Measurements from ENCODE around the gene OR51B2.

OR51B2 gene

DNA sequence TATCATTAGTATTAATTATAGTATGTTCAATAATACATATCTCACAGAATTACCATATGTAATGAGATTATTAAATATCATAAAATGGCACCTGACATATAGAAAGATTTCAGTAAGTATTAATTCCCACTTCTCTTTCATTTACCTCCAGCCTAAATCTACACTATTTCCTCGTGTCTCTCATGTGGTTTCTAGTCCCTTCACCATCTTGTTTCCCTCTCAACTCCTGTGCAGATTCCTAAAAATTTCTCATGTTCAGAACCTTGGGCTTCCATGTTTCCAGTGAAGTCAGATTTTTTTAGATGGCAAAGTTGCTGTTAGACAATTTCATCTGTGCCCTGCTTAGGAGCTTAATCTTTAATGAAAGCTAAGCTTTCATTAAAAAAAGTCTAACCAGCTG is 40.2 kb downstream of the OR51B2 start:
- no peak for DNase-seq (ENCODE audit: low spot score)

GRCh38 chr11:5283086-5283485 is 41.0 kb downstream of the OR51B2 start:
- no peak for DNase-seq (ENCODE audit: low spot score)

GRCh38 chr11:5282628-5283027 is 41.5 kb downstream of the OR51B2 start:
- no peak for DNase-seq (ENCODE audit: low spot score)

DNA sequence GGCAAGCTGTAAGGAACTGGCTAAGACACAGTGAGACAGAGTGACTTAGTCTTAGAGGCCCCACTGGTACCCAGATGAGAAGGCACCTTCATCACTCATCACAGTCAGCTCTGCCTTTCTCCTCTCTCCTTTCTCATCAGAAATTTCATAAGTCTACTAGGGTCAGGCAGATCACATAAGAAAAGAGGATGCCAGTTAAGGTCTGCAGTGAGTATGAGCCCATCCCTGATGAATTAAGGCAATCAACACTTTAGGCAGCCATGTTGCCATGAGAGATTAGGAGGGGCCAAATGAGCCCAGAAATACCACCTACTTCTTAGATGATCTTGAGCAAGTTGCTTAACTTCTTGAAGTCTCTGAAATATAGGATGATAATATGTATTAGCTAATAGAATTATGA is 42.5 kb downstream of the OR51B2 start:
- no peak for DNase-seq (ENCODE audit: low spot score)

DNA sequence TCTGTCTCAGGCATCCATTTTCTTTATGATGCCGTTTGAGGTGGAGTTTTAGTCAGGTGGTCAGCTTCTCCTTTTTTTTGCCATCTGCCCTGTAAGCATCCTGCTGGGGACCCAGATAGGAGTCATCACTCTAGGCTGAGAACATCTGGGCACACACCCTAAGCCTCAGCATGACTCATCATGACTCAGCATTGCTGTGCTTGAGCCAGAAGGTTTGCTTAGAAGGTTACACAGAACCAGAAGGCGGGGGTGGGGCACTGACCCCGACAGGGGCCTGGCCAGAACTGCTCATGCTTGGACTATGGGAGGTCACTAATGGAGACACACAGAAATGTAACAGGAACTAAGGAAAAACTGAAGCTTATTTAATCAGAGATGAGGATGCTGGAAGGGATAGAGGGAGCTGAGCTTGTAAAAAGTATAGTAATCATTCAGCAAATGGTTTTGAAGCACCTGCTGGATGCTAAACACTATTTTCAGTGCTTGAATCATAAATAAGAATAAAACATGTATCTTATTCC is 43.5 kb downstream of the OR51B2 start:
- DNase-seq (ENCODE audit: low spot score) = no peak

- no peak for DNase-seq (ENCODE audit: low spot score)
These were observed 44.5 kb downstream of the OR51B2 start for GRCh38 chr11:5279471-5280090.

DNA sequence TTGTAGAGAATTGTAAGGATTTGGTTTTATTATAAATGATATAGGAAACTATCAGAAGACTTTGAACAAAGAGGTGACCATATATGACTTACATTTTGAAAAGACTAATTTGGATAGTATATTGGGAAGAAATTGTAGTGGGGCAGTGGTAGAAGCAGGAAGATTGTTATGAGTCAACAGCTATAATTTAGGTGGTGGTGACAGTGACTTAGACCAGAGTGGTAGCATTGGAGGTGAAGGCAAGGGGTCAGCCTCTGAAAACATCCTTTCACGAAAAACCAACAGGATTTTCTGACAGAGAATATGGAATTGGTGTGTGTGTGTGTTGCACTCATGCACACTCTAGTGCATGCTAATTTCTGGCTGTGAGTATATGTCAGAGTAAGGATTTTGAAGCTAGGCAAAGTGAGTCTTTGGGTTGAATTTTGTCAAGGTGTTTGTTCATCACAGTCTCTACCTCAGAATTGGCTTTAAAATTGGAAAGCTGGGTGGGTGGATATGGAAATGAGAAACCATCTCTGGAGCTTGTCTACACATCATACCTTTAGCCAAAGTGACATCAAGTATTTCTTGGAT is 46.2 kb downstream of the OR51B2 start:
- DNase-seq (ENCODE audit: low spot score) = no peak

DNA sequence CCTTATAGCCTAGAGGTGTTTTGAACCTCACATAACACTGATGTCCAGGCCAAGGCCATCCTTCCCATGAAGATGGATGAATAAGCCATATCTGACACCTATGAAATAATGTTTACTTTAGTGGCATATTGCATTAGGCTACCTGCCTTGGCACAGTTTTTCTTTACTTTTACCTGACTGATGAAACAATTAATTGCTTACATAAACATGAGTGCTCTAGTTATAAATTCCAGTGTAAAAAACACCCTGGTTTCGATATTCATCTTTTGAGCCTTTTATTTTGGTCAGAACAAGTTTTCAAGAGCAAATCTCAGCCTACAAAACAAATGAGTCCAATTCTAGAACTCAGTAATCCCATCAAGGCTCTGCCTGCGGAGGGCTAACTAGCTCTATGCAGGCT is 47.4 kb downstream of the OR51B2 start:
- no peak for DNase-seq (ENCODE audit: low spot score)

- no peak for DNase-seq (ENCODE audit: low spot score)
These were observed 48.6 kb downstream of the OR51B2 start for GRCh38 chr11:5275369-5276110.

DNA sequence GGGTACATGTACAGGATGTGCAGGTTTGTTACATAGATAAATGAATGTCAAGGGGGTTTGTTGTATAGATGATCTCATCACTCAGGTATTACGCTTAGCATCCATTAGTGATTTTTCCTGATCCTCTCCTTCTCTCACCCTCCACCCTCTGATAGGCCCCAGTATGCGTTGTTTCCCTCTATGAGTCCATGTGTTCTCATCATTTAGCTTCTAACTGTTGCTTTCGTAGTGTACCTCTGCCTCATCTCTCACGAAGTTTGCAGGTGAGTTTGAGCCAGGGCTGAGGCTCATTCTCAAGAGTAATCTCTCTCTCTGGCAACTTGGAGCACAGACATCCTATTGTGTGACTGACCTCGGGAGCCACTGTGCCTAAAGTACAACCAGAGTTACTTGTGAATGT is 49.7 kb downstream of the OR51B2 start:
- DNase-seq (ENCODE audit: low spot score) = no peak

All from CD4-positive, alpha-beta T cell treated with Interleukin-2 at 100 ng/mL for 4 hours (primary cell).